ENCODE data around the gene HSD17B2.
"Not testable (repeated sequence)": the region's sequence is repeated elsewhere in the genome, so short reads cannot be mapped to it uniquely, and the experiment has no call there.

HSD17B2 gene

GRCh38 chr16:82034981-82035612, at the start of gene HSD17B2:
TSS of gene HSD17B2 (plus strand) at chr16:82035253. CDS start at chr16:82035425, 172 bp downstream.
- no peak for DNase-seq

GRCh38 chr16:81987121-81987520, 47.9 kb upstream of the HSD17B2 start:
- DNase-seq = no peak

GRCh38 chr16:81987706-81988105, 47.3 kb upstream of the HSD17B2 start:
- DNase-seq = no peak

- no peak for DNase-seq
These were observed 42.2 kb upstream of the HSD17B2 start for GRCh38 chr16:81992859-81993258.

- DNase-seq = no peak
These were observed 40.6 kb upstream of the HSD17B2 start for GRCh38 chr16:81994485-81994884.

GRCh38 chr16:81995651-81996050, 39.4 kb upstream of the HSD17B2 start:
- no peak for DNase-seq

- no peak for DNase-seq
These were observed 38.2 kb upstream of the HSD17B2 start for GRCh38 chr16:81996664-81997509.

GRCh38 chr16:81997738-81998137, 37.3 kb upstream of the HSD17B2 start:
- DNase-seq = no peak

- DNase-seq = no peak
These were observed 32.2 kb upstream of the HSD17B2 start for GRCh38 chr16:82002831-82003230.

- DNase-seq = no peak
These were observed 30.5 kb upstream of the HSD17B2 start for GRCh38 chr16:82004601-82005000.

GRCh38 chr16:82005027-82005830, 29.8 kb upstream of the HSD17B2 start:
- no peak for DNase-seq

- DNase-seq = no peak
These were observed 29.0 kb upstream of the HSD17B2 start for GRCh38 chr16:82006036-82006435.

GRCh38 chr16:82007189-82007588, 27.9 kb upstream of the HSD17B2 start:
- no peak for DNase-seq

GRCh38 chr16:82008957-82009592, 26.0 kb upstream of the HSD17B2 start:
- DNase-seq = no peak

GRCh38 chr16:82009789-82010188, 25.3 kb upstream of the HSD17B2 start:
- not testable (repeated sequence) for DNase-seq

- no peak for DNase-seq
These were observed 24.4 kb upstream of the HSD17B2 start for GRCh38 chr16:82010649-82011048.

GRCh38 chr16:82011199-82011641, 23.8 kb upstream of the HSD17B2 start, which contains the start of gene SDR42E1:
TSS of gene SDR42E1 (minus strand) at chr16:82011470. CDS start at chr16:82000858, 10,612 bp downstream.
- DNase-seq = peak; percentile 35

GRCh38 chr16:82013139-82013538, 21.9 kb upstream of the HSD17B2 start:
- no peak for DNase-seq

GRCh38 chr16:82016263-82016662, 18.8 kb upstream of the HSD17B2 start:
- DNase-seq = no peak

- no peak for DNase-seq
These were observed 18.1 kb upstream of the HSD17B2 start for GRCh38 chr16:82016964-82017363.

- no peak for DNase-seq
These were observed 17.0 kb upstream of the HSD17B2 start for GRCh38 chr16:82017911-82018568.

- DNase-seq = no peak
These were observed 15.5 kb upstream of the HSD17B2 start for GRCh38 chr16:82019535-82019934.

Measured in activated naive CD4-positive, alpha-beta T cell treated with Interleukin-2 at 50 U/mL for 16 hours (primary cell).